AG04450 (cell line): ENCODE data around the gene SLC25A48. TPM values are rescaled to one million over a fixed set of nuclear protein-coding genes. Genes with fewer than 3 reads are reported as not detected.

Source experiments
- CTCF ChIA-PET: fragments of 300-600, 350-600 bp; formaldehyde crosslinking; extraction: SDS; loops from one replicate; lab custom pipeline; 2022; ENCODE audit warnings: antibody characterized with exemption, inconsistent platforms; lab: Charles Lee
- POLR2A ChIA-PET: fragments of 350-600 bp; formaldehyde crosslinking; extraction: SDS; loops from one replicate; lab custom pipeline; 2021; ENCODE audit warnings: antibody characterized with exemption, inconsistent platforms; lab: Yijun Ruan, JAX
- DNase-seq: peaks from one replicate; pipeline ENCODE4 v3.0.0-alpha.2; 2011; ENCODE audit warnings: low read depth, low spot score
- H3K27ac ChIP-seq: one replicate; pipeline ENCODE4 v1.5.1; 2012; ENCODE audit warnings: low read depth, low read length, control low read depth
- H3K27me3 ChIP-seq: one replicate; pipeline ENCODE4 v1.6.0; 2012; ENCODE audit warnings: low read length; ENCODE audit not compliant: control insufficient read depth, insufficient read depth
- H3K4me3 ChIP-seq: 2 replicates; pipeline ENCODE4 v1.5.1; 2011; ENCODE audit warnings: mild to moderate bottlenecking, low read depth, low read length, control low read depth
- H3K9me3 ChIP-seq: 2 replicates; pipeline ENCODE4 v1.5.1; 2012; ENCODE audit warnings: low read length; ENCODE audit not compliant: control insufficient read depth, insufficient read depth
- polyA plus RNA-seq: library from polyadenylated mRNA; depleted of rRNA; stranded (reverse); fragments of >200 nt; gene quantifications from 2 replicates; pipeline ENCODE4 v1.2.3, GENCODE V29; 2011
- TF ChIP-seq, protein P1 (sequence below): IDR thresholded peaks from 2 replicates; pipeline ENCODE4 v1.5.1; 2011; ENCODE audit warnings: low read depth, low read length, control low read depth, inconsistent platforms

The SLC25A48 gene
- polyA plus RNA-seq, 1 experiment: not detected

DNA sequence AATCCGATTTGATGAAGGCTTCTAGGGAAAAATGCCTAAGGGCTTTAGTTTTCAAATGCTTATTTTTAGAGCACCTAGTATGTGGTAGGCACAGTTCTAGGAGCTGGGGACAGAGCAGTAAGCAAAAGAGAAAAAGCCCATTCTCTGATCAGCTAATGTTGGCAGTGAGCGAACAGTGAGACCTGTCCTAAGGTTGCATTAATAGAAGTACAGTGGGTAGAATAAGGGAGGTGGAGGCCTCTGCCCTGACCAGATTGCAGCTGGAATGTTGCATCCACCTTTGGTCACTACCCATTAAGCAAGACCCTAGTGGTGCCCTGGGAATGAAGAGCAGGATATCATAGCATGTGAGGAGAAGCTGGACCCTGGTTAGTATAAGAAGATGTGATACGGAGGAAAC is 41.1 kb downstream of the SLC25A48 start:
- Histone ChIP-seq H3K27ac (no peak overlapping the region), H3K9me3 (no peaks in the 10 kb centered on the region; the same call in 1 of the 2 replicates), H3K27me3 (peaks cover 12% of the 10 kb centered on the region), H3K4me3 (no peak overlapping the region)
- ChIA-PET POLR2A (no interaction called here), CTCF (no interaction called here)
- TF ChIP-seq, protein P1, sequence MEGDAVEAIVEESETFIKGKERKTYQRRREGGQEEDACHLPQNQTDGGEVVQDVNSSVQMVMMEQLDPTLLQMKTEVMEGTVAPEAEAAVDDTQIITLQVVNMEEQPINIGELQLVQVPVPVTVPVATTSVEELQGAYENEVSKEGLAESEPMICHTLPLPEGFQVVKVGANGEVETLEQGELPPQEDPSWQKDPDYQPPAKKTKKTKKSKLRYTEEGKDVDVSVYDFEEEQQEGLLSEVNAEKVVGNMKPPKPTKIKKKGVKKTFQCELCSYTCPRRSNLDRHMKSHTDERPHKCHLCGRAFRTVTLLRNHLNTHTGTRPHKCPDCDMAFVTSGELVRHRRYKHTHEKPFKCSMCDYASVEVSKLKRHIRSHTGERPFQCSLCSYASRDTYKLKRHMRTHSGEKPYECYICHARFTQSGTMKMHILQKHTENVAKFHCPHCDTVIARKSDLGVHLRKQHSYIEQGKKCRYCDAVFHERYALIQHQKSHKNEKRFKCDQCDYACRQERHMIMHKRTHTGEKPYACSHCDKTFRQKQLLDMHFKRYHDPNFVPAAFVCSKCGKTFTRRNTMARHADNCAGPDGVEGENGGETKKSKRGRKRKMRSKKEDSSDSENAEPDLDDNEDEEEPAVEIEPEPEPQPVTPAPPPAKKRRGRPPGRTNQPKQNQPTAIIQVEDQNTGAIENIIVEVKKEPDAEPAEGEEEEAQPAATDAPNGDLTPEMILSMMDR: no peak
- DNase-seq: no peak

- TF ChIP-seq, protein P1: no peak
- no peak for DNase-seq
- no peaks in the 10 kb centered on the region; the same call in 1 of the 2 replicates for H3K9me3 ChIP-seq
- CTCF ChIA-PET: no interaction called here
- peaks cover 12% of the 10 kb centered on the region for H3K27me3 ChIP-seq
- POLR2A ChIA-PET: no interaction called here
- H3K4me3 ChIP-seq: no peak overlapping the region
- H3K27ac ChIP-seq: no peak overlapping the region
These were observed 41.7 kb downstream of the SLC25A48 start for GRCh38 chr5:135876146-135876545.

DNA sequence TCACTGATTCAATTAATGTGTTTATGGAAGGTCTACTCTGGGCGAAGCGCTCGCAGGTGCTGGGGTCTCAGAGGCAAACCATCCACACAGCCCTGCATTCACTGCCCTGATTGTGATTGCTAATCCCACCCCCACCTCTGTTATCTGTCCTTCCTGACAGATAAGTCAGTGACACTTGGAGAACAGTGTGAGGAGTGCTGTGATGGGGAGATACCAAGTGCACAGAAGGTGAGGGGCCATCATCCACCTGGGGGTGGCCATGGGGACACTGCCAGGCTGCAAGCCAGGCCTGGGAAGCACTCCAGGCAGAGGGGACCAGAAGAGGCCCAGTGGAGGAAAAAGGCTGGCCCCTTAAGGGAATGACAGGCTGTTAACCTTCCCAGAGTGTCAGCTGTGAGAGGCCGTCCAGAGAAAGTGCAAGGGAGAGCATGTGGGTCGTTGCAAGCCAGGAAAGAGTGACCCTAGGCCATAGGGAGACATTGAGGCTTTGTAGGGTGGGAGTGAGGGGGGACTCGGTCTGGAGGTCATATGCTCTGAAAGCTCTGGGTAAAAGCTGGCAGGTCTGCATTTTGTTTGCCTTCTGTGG is 43.2 kb downstream of the SLC25A48 start:
- TF ChIP-seq, protein P1: no peak
- Histone ChIP-seq H3K4me3 (no peak overlapping the region), H3K27me3 (peaks cover 16% of the 10 kb centered on the region), H3K27ac (no peak overlapping the region), H3K9me3 (no peaks in the 10 kb centered on the region)
- CTCF ChIA-PET: no interaction called here
- POLR2A ChIA-PET: no interaction called here
- no peak for DNase-seq

GRCh38 chr5:135878156-135878620 is 43.7 kb downstream of the SLC25A48 start:
- no peak for DNase-seq
- Histone ChIP-seq H3K9me3 (no peaks in the 10 kb centered on the region), H3K27me3 (peaks cover 16% of the 10 kb centered on the region), H3K27ac (no peak overlapping the region), H3K4me3 (no peak overlapping the region)
- TF ChIP-seq, protein P1: no peak
- ChIA-PET POLR2A (no interaction called here), CTCF (interaction anchor here (1.1 kb wide), 1 partner anchor 334 kb away, joined by 3 read pairs; no protein-coding TSS in a partner anchor)

GRCh38 chr5:135879591-135879990 is 45.1 kb downstream of the SLC25A48 start:
- Histone ChIP-seq H3K9me3 (no peaks in the 10 kb centered on the region), H3K27ac (no peak overlapping the region), H3K27me3 (peaks cover 19% of the 10 kb centered on the region), H3K4me3 (no peak overlapping the region)
- ChIA-PET POLR2A (no interaction called here), CTCF (no interaction called here)
- TF ChIP-seq, protein P1: no peak
- DNase-seq: no peak
